GM08714 (cell line): ENCODE data around the gene NTNG1.

Experiments used
- H3K4me3 ChIP-seq: fragments of 200-500 bp; sonication (Bioruptor generic); 2 replicates; pipeline ENCODE4 v1.5.1; 2014; ENCODE audit warnings: mild to moderate bottlenecking, low read length, inconsistent platforms
- ZNF274 ChIP-seq: IDR thresholded peaks from 2 replicates; pipeline ENCODE4 v1.6.1; 2012; ENCODE audit warnings: mild to moderate bottlenecking, low read depth, low read length

NTNG1 gene

GRCh38 chr1:107251083-107251482, 110.2 kb downstream of the NTNG1 start:
- H3K4me3 ChIP-seq: no peak overlapping the region
- no peak for TF ChIP-seq ZNF274

- H3K4me3 ChIP-seq: no peak overlapping the region
- TF ChIP-seq ZNF274: no peak
Observed at GRCh38 chr1:107251839-107252238, 111.0 kb downstream of the NTNG1 start.

DNA sequence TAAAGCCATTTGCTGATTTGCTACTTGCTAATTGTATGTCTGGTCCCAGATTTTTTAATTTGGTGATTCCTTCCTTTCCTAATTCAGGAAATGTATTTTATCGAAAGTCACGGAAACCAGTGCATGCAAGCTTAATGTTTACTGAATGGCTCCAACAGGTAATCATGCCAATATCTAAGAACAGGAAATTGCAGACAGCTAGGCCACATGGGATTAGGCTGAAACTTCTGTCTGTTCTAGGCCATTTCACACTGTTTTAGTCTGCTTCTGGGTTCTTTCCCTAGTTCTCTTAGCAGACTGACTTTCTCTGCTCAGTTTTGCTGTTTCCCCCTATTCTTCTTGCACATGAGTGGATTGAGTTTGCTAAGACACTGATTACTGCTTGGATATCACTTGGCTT, 111.4 kb downstream of the NTNG1 start:
- TF ChIP-seq ZNF274: no peak
- H3K4me3 ChIP-seq: no peak overlapping the region

DNA sequence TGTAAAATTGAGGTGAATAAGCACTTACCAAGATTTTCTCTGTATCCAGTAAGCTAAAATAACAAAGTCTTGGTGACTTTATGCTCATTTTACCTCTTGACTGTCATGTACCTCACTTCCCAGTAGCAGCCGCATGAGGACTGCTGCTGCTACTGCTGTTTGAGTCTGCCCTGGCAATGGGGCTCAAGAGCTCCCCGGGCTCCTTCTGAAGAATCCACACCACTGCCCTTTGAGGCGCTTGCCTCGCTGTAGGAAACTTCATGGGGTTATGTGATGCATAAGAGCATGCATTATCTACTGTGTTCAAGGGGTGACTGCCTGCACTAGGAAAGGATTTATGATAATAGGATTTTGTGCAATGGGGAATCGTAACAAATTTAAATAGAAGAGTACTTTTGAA, 113.5 kb downstream of the NTNG1 start:
- H3K4me3 ChIP-seq: no peak overlapping the region
- no peak for TF ChIP-seq ZNF274

DNA sequence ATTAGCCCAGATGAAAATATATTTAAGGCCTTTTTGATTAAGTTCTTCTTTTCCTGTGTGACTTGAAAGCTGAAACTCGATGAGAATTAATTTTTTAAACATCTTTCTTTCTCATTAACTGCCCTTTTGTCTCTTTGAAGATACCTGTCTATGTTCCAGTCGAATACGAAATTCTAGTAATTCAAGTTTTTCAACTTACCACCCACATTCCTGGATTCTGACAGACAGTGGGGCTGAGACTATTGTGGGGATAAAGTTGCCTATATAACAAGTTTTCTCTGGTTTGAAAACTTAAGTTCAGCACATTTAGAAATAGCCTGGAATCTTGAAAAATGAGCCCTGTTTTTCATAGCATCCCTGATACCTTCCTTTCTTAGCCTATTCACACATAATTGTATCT, 114.6 kb downstream of the NTNG1 start:
- TF ChIP-seq ZNF274: no peak
- no peak overlapping the region for H3K4me3 ChIP-seq

- no peak for TF ChIP-seq ZNF274
- H3K4me3 ChIP-seq: no peak overlapping the region
Observed at GRCh38 chr1:107262467-107263286, 121.8 kb downstream of the NTNG1 start.

DNA sequence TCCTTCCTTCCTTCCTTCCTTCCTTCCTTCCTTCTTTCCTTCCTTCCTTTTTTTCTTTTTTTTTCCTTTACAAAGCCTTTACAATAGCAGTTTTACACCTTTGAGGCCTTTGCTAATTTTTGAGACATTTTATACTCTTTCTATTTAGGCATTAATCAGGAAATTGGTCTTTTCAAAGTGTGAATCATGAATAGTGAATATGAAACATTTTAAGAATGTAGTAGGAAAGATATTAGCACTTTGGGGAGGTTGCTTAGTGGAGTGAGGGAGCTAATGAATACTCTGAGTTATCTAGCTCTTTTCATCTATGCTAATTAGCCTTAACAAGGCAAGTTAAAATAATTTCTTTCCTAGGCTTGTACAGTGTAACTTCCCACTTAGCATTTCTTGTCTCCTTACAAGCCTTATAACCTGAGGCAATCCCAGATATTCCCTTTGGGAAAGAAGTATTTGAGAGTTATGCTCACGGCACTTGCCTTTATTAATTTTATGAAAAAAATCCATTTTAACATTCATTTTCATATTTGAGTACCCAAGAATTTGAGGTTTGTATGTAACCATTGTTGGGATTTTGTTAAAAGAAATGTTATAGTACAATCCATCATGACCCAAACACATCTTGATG, 122.6 kb downstream of the NTNG1 start:
- no peak for TF ChIP-seq ZNF274
- no peak overlapping the region for H3K4me3 ChIP-seq

GRCh38 chr1:107264007-107264406, 123.2 kb downstream of the NTNG1 start:
- TF ChIP-seq ZNF274: no peak
- no peak overlapping the region for H3K4me3 ChIP-seq

DNA sequence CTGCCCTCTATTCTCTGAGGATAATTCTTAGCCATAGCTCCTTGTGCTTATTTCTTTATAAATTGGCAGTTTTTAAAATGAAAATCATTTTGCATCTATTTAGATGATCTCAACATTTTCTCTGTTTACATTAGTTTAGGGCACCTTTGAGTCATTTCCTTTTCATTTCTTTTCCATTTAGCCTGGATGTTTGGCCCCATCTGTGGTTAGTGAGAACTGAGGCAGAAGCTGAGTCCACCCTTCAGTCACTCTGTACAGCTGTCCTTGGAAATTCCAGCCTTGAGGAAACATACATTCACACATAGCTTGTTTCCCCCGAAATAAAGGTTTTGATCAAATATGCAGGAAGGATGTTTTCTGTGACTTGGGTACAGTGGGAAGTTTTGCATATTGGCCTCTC, 123.7 kb downstream of the NTNG1 start:
- TF ChIP-seq ZNF274: no peak

DNA sequence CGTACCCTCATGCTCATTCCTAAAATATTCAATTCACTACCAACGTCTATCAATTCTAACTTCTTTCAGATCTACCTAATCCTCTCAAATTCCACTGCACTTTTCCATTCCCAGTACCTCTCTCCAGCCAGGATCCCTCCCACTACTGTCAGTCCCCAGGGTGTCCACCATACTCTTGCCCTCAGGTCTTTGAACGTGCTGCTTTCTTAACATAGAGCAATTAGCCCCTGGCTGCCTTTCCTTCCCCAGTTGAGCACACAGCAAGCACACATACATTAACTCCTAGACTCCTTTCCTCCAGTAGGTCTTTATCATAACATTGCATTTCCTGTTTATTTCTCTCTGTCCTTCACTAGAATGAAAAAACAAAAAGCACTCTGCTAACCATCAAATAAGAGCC, 126.7 kb downstream of the NTNG1 start:
- TF ChIP-seq ZNF274: no peak

More for the DNA sequence above, 123.7 kb downstream of the NTNG1 start:
- no peak overlapping the region for H3K4me3 ChIP-seq

GRCh38 chr1:107272321-107272720, 131.5 kb downstream of the NTNG1 start:
- no peak overlapping the region for H3K4me3 ChIP-seq
- TF ChIP-seq ZNF274: no peak

More for the DNA sequence above, 126.7 kb downstream of the NTNG1 start:
- no peak overlapping the region for H3K4me3 ChIP-seq

- H3K4me3 ChIP-seq: no peak overlapping the region
- no peak for TF ChIP-seq ZNF274
Observed at GRCh38 chr1:107273515-107273914, 132.7 kb downstream of the NTNG1 start.

- TF ChIP-seq ZNF274: no peak
- H3K4me3 ChIP-seq: no peak overlapping the region
Observed at GRCh38 chr1:107274227-107274626, 133.4 kb downstream of the NTNG1 start.

DNA sequence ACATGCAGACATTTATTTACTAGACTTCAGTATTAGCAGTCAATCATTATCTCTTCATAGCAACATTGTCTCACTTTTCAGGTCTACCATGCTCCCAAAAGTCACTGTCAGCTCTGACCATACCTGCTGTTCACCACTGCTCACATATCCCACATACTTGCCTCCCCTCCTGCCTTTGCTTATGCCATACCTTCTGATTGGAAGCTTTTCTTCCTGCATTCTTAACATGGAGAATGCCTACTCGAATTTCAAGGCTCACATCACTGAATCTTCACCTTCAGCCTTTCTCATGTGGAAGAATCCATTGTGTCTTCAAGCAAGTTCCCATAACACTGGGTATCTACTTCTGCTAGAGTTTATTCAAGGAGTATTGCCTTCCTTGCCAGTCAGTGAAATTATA, 135.4 kb downstream of the NTNG1 start:
- no peak for TF ChIP-seq ZNF274
- no peak overlapping the region for H3K4me3 ChIP-seq

- no peak for TF ChIP-seq ZNF274
- no peak overlapping the region for H3K4me3 ChIP-seq
Observed at GRCh38 chr1:107277022-107277421, 136.2 kb downstream of the NTNG1 start.
